Measurements from ENCODE around the gene KCNQ1.

The KCNQ1 gene

GRCh38 chr11:2802389-2803185, 357.8 kb downstream of the KCNQ1 start:
- in situ Hi-C loops (cut with HindIII; ENCODE audit: low sequenced_read_pairs): no loop called here
- H3K4me3 ChIP-seq (ENCODE audit: low read depth, low read length): no peak overlapping the region
- DNase-seq (ENCODE audit: low read depth): no peak
- no peak for TF ChIP-seq CTCF (IDR thresholded peaks at IDR 0.05; ENCODE audit: low read depth, low read length, missing control alignments)

GRCh38 chr11:2803186-2804091, 358.6 kb downstream of the KCNQ1 start:
- in situ Hi-C loops (cut with HindIII; ENCODE audit: low sequenced_read_pairs): no loop called here
- TF ChIP-seq CTCF (IDR thresholded peaks at IDR 0.05; ENCODE audit: low read depth, low read length, missing control alignments): no peak
- DNase-seq (ENCODE audit: low read depth): no peak
- H3K4me3 ChIP-seq (ENCODE audit: low read depth, low read length): no peak overlapping the region

- TF ChIP-seq CTCF (IDR thresholded peaks at IDR 0.05; ENCODE audit: low read depth, low read length, missing control alignments): no peak
- in situ Hi-C loops (cut with HindIII; ENCODE audit: low sequenced_read_pairs): no loop called here
- DNase-seq (ENCODE audit: low read depth): no peak
- no peak overlapping the region for H3K4me3 ChIP-seq (ENCODE audit: low read depth, low read length)
These were observed 359.4 kb downstream of the KCNQ1 start for GRCh38 chr11:2804189-2804588.

- no peak overlapping the region for H3K4me3 ChIP-seq (ENCODE audit: low read depth, low read length)
- in situ Hi-C loops (cut with HindIII; ENCODE audit: low sequenced_read_pairs): no loop called here
- DNase-seq (ENCODE audit: low read depth): no peak
- no peak for TF ChIP-seq CTCF (IDR thresholded peaks at IDR 0.05; ENCODE audit: low read depth, low read length, missing control alignments)
These were observed 360.0 kb downstream of the KCNQ1 start for GRCh38 chr11:2804701-2805387.

- in situ Hi-C loops (cut with HindIII; ENCODE audit: low sequenced_read_pairs): no loop called here
- no peak overlapping the region for H3K4me3 ChIP-seq (ENCODE audit: low read depth, low read length)
- TF ChIP-seq CTCF (IDR thresholded peaks at IDR 0.05; ENCODE audit: low read depth, low read length, missing control alignments): no peak
- DNase-seq (ENCODE audit: low read depth): no peak
These were observed 360.7 kb downstream of the KCNQ1 start for GRCh38 chr11:2805388-2806056.

Measured in astrocyte of the cerebellum (primary cell).